ENCODE data around the gene ARID4B.

ARID4B gene

DNA sequence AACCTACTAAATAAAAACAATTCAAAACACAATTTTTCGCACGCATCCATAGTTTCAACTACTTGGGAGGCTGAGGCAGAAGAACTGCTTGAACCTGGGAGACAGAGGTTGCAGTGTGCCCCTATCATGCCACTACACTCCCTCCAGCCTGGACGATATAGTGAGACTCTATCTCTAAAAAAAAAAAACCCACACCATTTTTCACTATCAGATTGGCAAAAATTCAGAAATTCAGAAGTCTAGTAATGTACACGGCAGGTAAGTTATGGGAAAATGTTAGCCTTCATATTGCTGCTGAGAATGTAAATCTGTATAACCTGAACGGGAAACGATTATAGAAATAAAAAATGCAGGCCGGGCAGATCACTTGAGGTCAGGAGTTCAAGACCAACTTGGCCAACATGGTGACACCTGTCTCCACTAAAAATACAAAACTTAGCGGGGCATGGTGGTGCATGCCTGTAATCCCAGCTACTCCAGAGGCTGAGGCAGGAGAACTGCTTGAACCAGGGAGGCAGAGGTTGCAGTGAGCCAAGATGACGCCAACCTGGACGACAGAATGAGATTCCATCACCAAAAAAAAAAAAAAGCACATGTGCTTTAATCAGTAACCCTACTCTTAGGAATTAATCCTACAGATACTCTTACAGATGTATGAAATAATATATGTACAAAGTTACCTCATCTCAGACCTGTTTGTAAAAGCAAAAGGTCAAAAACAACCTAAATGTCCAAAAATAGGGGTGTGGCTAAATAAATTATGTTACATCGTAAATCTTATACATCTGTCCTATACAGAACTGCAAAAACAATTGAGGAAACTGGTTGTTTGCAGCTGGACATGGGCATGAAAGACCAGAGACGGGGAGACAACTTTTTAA lies 37.9 kb downstream of the ARID4B start:
- no peaks in the 10 kb centered on the region for H3K9me3 ChIP-seq (ENCODE audit: low read length)
- no peak overlapping the region for H3K4me3 ChIP-seq (ENCODE audit: low read depth, low read length, poor library complexity, severe bottlenecking)
- no peaks in the 10 kb centered on the region for H3F3A ChIP-seq (ENCODE audit: insufficient read depth, low read length)
- no peaks in the 10 kb centered on the region for H3K27me3 ChIP-seq (ENCODE audit: insufficient read depth, low read length)
- H3K9ac ChIP-seq (ENCODE audit: low read length), result no peak overlapping the region
- no peak for TF ChIP-seq EZH2 (IDR thresholded peaks at IDR 0.05; ENCODE audit: borderline replicate concordance, low read length)
- TF ChIP-seq, protein P1, sequence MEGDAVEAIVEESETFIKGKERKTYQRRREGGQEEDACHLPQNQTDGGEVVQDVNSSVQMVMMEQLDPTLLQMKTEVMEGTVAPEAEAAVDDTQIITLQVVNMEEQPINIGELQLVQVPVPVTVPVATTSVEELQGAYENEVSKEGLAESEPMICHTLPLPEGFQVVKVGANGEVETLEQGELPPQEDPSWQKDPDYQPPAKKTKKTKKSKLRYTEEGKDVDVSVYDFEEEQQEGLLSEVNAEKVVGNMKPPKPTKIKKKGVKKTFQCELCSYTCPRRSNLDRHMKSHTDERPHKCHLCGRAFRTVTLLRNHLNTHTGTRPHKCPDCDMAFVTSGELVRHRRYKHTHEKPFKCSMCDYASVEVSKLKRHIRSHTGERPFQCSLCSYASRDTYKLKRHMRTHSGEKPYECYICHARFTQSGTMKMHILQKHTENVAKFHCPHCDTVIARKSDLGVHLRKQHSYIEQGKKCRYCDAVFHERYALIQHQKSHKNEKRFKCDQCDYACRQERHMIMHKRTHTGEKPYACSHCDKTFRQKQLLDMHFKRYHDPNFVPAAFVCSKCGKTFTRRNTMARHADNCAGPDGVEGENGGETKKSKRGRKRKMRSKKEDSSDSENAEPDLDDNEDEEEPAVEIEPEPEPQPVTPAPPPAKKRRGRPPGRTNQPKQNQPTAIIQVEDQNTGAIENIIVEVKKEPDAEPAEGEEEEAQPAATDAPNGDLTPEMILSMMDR (IDR thresholded peaks at IDR 0.05; ENCODE audit: low read length), result no peak
- peaks cover 95% of the 10 kb centered on the region for H3K79me2 ChIP-seq (ENCODE audit: insufficient read depth, low read length)
- H3K4me1 ChIP-seq (ENCODE audit: insufficient read depth, low read length, severe bottlenecking), result peaks cover 54% of the 10 kb centered on the region
- no peaks in the 10 kb centered on the region for H3K9me2 ChIP-seq (ENCODE audit: low read depth, low read length)
- H2AFZ ChIP-seq (ENCODE audit: low read length), result no peak overlapping the region
- H4K20me1 ChIP-seq (ENCODE audit: insufficient read depth, low read length), result no peaks in the 10 kb centered on the region
- H3K36me3 ChIP-seq (ENCODE audit: insufficient read depth, low read length), result no peaks in the 10 kb centered on the region; the same call in 1 of the 2 replicates
- no peak overlapping the region for H3K4me2 ChIP-seq (ENCODE audit: low read length)
- H3K27ac ChIP-seq (ENCODE audit: low read depth, low read length, poor library complexity, severe bottlenecking), result no peak overlapping the region

DNA sequence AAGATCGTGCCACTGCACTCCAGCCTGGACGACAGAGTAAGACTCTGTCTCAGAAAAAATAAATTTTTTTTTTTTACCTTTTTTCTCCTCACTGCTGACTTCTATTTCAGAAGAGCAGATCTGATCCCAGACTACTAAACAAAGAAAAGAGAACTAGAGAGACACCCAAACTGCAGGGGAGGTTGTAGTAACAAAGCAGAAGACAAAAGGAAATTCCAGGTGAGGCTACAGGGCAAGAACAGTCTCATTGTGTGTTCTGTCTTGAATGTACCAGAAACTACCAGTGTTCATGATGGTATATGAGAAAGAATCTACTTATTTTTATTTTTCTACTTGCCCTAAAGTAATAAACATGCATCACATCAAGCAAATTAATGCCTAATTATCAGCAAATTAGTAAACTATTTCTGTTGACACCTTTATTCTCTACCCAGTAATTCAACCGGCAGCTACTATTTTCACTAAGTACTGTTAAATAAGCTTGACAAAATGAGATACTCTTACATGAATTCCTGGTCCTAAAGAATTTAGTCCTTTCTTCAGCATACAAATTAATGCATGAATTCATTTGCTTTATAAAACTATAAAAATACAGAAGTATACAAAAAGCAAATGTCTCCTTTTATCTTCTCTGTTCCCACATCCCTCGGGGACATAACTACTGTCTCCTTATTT lies 40.6 kb downstream of the ARID4B start:
- no peak overlapping the region for H3K9ac ChIP-seq (ENCODE audit: low read length)
- no peaks in the 10 kb centered on the region; the same call in 1 of the 2 replicates for H3K36me3 ChIP-seq (ENCODE audit: insufficient read depth, low read length)
- H3K9me3 ChIP-seq (ENCODE audit: low read length), result no peaks in the 10 kb centered on the region
- TF ChIP-seq, protein P1 (IDR thresholded peaks at IDR 0.05; ENCODE audit: low read length), result no peak
- no peak for TF ChIP-seq EZH2 (IDR thresholded peaks at IDR 0.05; ENCODE audit: borderline replicate concordance, low read length)
- peaks cover 95% of the 10 kb centered on the region for H3K79me2 ChIP-seq (ENCODE audit: insufficient read depth, low read length)
- H2AFZ ChIP-seq (ENCODE audit: low read length), result no peak overlapping the region
- H3K27ac ChIP-seq (ENCODE audit: low read depth, low read length, poor library complexity, severe bottlenecking), result no peak overlapping the region
- H4K20me1 ChIP-seq (ENCODE audit: insufficient read depth, low read length), result no peaks in the 10 kb centered on the region
- no peaks in the 10 kb centered on the region for H3K27me3 ChIP-seq (ENCODE audit: insufficient read depth, low read length)
- H3K4me2 ChIP-seq (ENCODE audit: low read length), result no peak overlapping the region
- H3K4me3 ChIP-seq (ENCODE audit: low read depth, low read length, poor library complexity, severe bottlenecking), result no peak overlapping the region
- no peaks in the 10 kb centered on the region for H3K9me2 ChIP-seq (ENCODE audit: low read depth, low read length)
- peaks cover 36% of the 10 kb centered on the region for H3K4me1 ChIP-seq (ENCODE audit: insufficient read depth, low read length, severe bottlenecking)
- no peaks in the 10 kb centered on the region; the same call in 1 of the 2 replicates for H3F3A ChIP-seq (ENCODE audit: insufficient read depth, low read length)

DNA sequence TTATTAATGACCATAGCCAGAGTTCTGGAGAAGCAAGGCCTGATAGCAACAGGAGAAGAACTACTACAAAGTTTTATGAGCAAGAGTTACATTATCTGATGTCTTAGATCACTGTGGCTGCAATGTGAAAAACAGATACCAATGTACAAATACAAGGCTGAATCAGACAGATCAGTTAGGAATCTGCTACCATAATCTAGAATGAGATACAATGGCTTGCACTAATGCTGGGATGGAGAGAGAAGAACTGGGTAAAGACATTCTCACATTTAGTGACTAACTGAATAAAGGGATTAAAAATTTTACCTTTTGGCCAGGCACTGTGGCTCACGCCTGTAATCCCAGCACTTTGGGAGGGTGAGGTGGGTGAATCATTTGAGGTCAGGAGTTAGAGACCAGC lies 41.3 kb downstream of the ARID4B start:
- H3K79me2 ChIP-seq (ENCODE audit: insufficient read depth, low read length), result peaks cover 95% of the 10 kb centered on the region
- no peak overlapping the region for H3K4me3 ChIP-seq (ENCODE audit: low read depth, low read length, poor library complexity, severe bottlenecking)
- H4K20me1 ChIP-seq (ENCODE audit: insufficient read depth, low read length), result no peaks in the 10 kb centered on the region
- TF ChIP-seq, protein P1 (IDR thresholded peaks at IDR 0.05; ENCODE audit: low read length), result no peak
- no peak for TF ChIP-seq EZH2 (IDR thresholded peaks at IDR 0.05; ENCODE audit: borderline replicate concordance, low read length)
- no peaks in the 10 kb centered on the region; the same call in 1 of the 2 replicates for H3F3A ChIP-seq (ENCODE audit: insufficient read depth, low read length)
- H3K27ac ChIP-seq (ENCODE audit: low read depth, low read length, poor library complexity, severe bottlenecking), result no peak overlapping the region
- H3K4me2 ChIP-seq (ENCODE audit: low read length), result no peak overlapping the region
- no peaks in the 10 kb centered on the region; the same call in 1 of the 2 replicates for H3K36me3 ChIP-seq (ENCODE audit: insufficient read depth, low read length)
- H3K9me3 ChIP-seq (ENCODE audit: low read length), result no peaks in the 10 kb centered on the region
- no peak overlapping the region for H3K9ac ChIP-seq (ENCODE audit: low read length)
- peaks cover 30% of the 10 kb centered on the region for H3K4me1 ChIP-seq (ENCODE audit: insufficient read depth, low read length, severe bottlenecking)
- no peak overlapping the region for H2AFZ ChIP-seq (ENCODE audit: low read length)
- no peaks in the 10 kb centered on the region for H3K9me2 ChIP-seq (ENCODE audit: low read depth, low read length)
- H3K27me3 ChIP-seq (ENCODE audit: insufficient read depth, low read length), result no peaks in the 10 kb centered on the region
